ENCODE data around the gene PHETA1.

PHETA1 gene

GRCh38 chr12:111322336-111323250 lies 46.3 kb downstream of the PHETA1 start:
- DNase-seq (ENCODE audit: low read depth in 2 of 2) = no peak

GRCh38 chr12:111321317-111321716 lies 47.6 kb downstream of the PHETA1 start:
- no peak for DNase-seq (ENCODE audit: low read depth in 2 of 2)

GRCh38 chr12:111320258-111321050 lies 48.4 kb downstream of the PHETA1 start:
- no peak for DNase-seq (ENCODE audit: low read depth in 2 of 2)

GRCh38 chr12:111319600-111320257 lies 49.2 kb downstream of the PHETA1 start:
- no peak for DNase-seq (ENCODE audit: low read depth in 2 of 2)

- DNase-seq (ENCODE audit: low read depth in 2 of 2) = no peak
Measured at GRCh38 chr12:111318450-111318849, 50.4 kb downstream of the PHETA1 start.

GRCh38 chr12:111316671-111317070 lies 52.2 kb downstream of the PHETA1 start:
- DNase-seq (ENCODE audit: low read depth in 2 of 2) = no peak

GRCh38 chr12:111314953-111315539 lies 53.8 kb downstream of the PHETA1 start:
- DNase-seq (ENCODE audit: low read depth in 2 of 2) = no peak

GRCh38 chr12:111313833-111314259 lies 55.0 kb downstream of the PHETA1 start:
- DNase-seq (ENCODE audit: low read depth in 2 of 2) = peak; percentile 8 to 23

- no peak for DNase-seq (ENCODE audit: low read depth in 2 of 2)
Measured at GRCh38 chr12:111312708-111313107, 56.2 kb downstream of the PHETA1 start.

- no peak for DNase-seq (ENCODE audit: low read depth in 2 of 2)
Measured at GRCh38 chr12:111312016-111312415, 56.9 kb downstream of the PHETA1 start.

GRCh38 chr12:111311011-111311410 lies 57.9 kb downstream of the PHETA1 start:
- no peak for DNase-seq (ENCODE audit: low read depth in 2 of 2)

Data from fibroblast of skin of left biceps (primary cell).